Cortex of kidney (tissue), 1 donor: ENCODE results near the gene SGK1.
"Not testable (repeated sequence)": the region's sequence is repeated elsewhere in the genome, so short reads cannot be mapped to it uniquely, and the experiment has no call there.

Source experiments
- DNase-seq: peaks from one replicate; lab custom pipeline; 2025; lab: John Stamatoyannopoulos, UW

SGK1 gene

GRCh38 chr6:134303891-134304290, 14.0 kb downstream of the SGK1 start:
- no peak for DNase-seq

- no peak for DNase-seq
Observed at GRCh38 chr6:134299236-134299635, 18.7 kb downstream of the SGK1 start.

GRCh38 chr6:134296762-134297161, 21.1 kb downstream of the SGK1 start:
- DNase-seq: no peak

- no peak for DNase-seq
Observed at GRCh38 chr6:134295953-134296553, 21.9 kb downstream of the SGK1 start.

- no peak for DNase-seq
Observed at GRCh38 chr6:134293659-134294161, 24.2 kb downstream of the SGK1 start.

- DNase-seq: no peak
Observed at GRCh38 chr6:134291156-134291555, 26.8 kb downstream of the SGK1 start.

GRCh38 chr6:134289204-134289575, 28.7 kb downstream of the SGK1 start:
- DNase-seq: no peak

- no peak for DNase-seq
Observed at GRCh38 chr6:134288538-134289203, 29.2 kb downstream of the SGK1 start.

- DNase-seq: no peak
Observed at GRCh38 chr6:134287859-134288537, 29.9 kb downstream of the SGK1 start.

GRCh38 chr6:134282816-134283215, 35.1 kb downstream of the SGK1 start:
- no peak for DNase-seq

- no peak for DNase-seq
Observed at GRCh38 chr6:134281388-134281787, 36.5 kb downstream of the SGK1 start.

GRCh38 chr6:134278000-134278399, 39.9 kb downstream of the SGK1 start:
- no peak for DNase-seq

GRCh38 chr6:134276891-134277377, 41.0 kb downstream of the SGK1 start:
- DNase-seq: not testable (repeated sequence)

- DNase-seq: no peak
Observed at GRCh38 chr6:134272374-134272773, 45.5 kb downstream of the SGK1 start.

GRCh38 chr6:134267917-134268361, 50.0 kb downstream of the SGK1 start:
- no peak for DNase-seq

- DNase-seq: no peak
Observed at GRCh38 chr6:134266776-134267175, 51.1 kb downstream of the SGK1 start.

GRCh38 chr6:134261766-134262165, 56.1 kb downstream of the SGK1 start:
- no peak for DNase-seq

- DNase-seq: no peak
Observed at GRCh38 chr6:134258849-134259306, 59.0 kb downstream of the SGK1 start.

GRCh38 chr6:134257516-134257915, 60.4 kb downstream of the SGK1 start:
- no peak for DNase-seq

- no peak for DNase-seq
Observed at GRCh38 chr6:134256862-134257261, 61.0 kb downstream of the SGK1 start.

GRCh38 chr6:134255280-134255679, 62.6 kb downstream of the SGK1 start:
- not testable (repeated sequence) for DNase-seq

GRCh38 chr6:134254118-134254517, 63.8 kb downstream of the SGK1 start:
- no peak for DNase-seq

- DNase-seq: no peak
Observed at GRCh38 chr6:134253681-134254080, 64.2 kb downstream of the SGK1 start.
